HL-60 (cell line): Measurements from ENCODE around the gene PRPF40B.

ENCODE experiments used
- DNase-seq, 2 experiments: peaks; one replicate each; pipeline ENCODE4 v3.0.0-alpha.2; 2010 to 2020; ENCODE audit warnings: low read depth in 1 of 2, low spot score in 1 of 2
- H3K27ac ChIP-seq: fragments of 250-450 bp; sonication (Bioruptor Pico); replicated peaks from 2 replicates; pipeline ENCODE4 v1.5.1; 2020; ENCODE audit warnings: mild to moderate bottlenecking, moderate library complexity
- H3K27me3 ChIP-seq: fragments of 250-450 bp; sonication (Bioruptor Pico); 2 replicates; pipeline ENCODE4 v1.5.1; 2021; ENCODE audit warnings: mild to moderate bottlenecking, moderate library complexity; ENCODE audit not compliant: insufficient read depth, poor library complexity, severe bottlenecking
- H3K4me3 ChIP-seq: replicated peaks from 2 replicates; pipeline ENCODE4 v1.5.1; 2011; ENCODE audit warnings: mild to moderate bottlenecking, control low read depth, low read length; ENCODE audit not compliant: insufficient read depth
- GABPA ChIP-seq: IDR thresholded peaks from 2 replicates; pipeline ENCODE4 v1.6.1; 2012; ENCODE audit warnings: low read depth
- POLR2AphosphoS5 ChIP-seq: IDR thresholded peaks from 2 replicates; pipeline ENCODE4 v1.6.1; 2012; ENCODE audit warnings: low read depth
- REST ChIP-seq: IDR thresholded peaks from 2 replicates; pipeline ENCODE4 v1.6.1; 2012; ENCODE audit warnings: low read depth; ENCODE audit not compliant: insufficient replicate concordance
- SPI1 ChIP-seq: IDR thresholded peaks from 2 replicates; pipeline ENCODE4 v1.6.1; 2012; ENCODE audit warnings: low read depth, mild to moderate bottlenecking, borderline replicate concordance
- TF ChIP-seq, protein P1 (sequence below): IDR thresholded peaks from one replicate; pipeline ENCODE4 v1.5.1; 2011; ENCODE audit warnings: low read length, control low read depth, inconsistent platforms; ENCODE audit not compliant: insufficient read depth

PRPF40B gene

GRCh38 chr12:49615725-49616124 lies 7.6 kb upstream of the PRPF40B start:
- TF ChIP-seq POLR2AphosphoS5 (no peak), SPI1 (no peak), GABPA (no peak), REST (no peak)
- TF ChIP-seq, protein P1, sequence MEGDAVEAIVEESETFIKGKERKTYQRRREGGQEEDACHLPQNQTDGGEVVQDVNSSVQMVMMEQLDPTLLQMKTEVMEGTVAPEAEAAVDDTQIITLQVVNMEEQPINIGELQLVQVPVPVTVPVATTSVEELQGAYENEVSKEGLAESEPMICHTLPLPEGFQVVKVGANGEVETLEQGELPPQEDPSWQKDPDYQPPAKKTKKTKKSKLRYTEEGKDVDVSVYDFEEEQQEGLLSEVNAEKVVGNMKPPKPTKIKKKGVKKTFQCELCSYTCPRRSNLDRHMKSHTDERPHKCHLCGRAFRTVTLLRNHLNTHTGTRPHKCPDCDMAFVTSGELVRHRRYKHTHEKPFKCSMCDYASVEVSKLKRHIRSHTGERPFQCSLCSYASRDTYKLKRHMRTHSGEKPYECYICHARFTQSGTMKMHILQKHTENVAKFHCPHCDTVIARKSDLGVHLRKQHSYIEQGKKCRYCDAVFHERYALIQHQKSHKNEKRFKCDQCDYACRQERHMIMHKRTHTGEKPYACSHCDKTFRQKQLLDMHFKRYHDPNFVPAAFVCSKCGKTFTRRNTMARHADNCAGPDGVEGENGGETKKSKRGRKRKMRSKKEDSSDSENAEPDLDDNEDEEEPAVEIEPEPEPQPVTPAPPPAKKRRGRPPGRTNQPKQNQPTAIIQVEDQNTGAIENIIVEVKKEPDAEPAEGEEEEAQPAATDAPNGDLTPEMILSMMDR: no peak
- no peak for DNase-seq
- H3K27ac ChIP-seq: no peak overlapping the region
- H3K27me3 ChIP-seq: no peaks in the 10 kb centered on the region
- no peak overlapping the region for H3K4me3 ChIP-seq

DNA sequence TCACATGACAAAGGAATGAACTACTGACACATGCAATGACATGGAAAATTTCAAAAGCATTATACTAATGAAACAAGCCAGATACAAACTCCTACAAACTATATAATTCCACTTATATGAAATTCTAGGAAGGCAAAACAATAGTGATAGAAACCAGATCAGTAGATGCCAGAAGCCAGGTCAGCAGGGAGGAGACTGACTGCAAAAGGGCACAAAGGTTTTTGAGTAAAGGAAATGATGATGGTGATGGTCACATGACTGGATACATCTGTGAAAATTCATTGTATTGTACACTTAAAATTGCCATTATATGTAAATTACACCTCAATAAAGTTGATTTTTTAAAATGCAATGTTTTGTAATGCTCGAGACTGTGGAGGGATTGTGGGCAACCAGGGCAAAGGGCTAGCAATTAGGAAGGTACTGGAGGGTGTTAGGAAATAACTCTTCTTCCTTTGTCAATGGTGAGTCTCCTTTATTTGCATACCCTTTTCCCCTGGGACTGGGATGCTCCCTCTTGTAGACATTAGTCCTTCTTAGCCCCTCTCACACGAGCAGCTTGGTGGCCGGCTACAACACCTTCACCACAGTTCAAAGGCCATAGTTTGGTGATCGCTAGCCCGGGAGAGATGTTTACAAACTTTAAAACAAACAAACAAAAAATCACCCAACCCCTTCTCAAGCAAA lies 6.7 kb upstream of the PRPF40B start:
- no peak overlapping the region for H3K27ac ChIP-seq
- no peaks in the 10 kb centered on the region for H3K27me3 ChIP-seq
- DNase-seq: no peak
- H3K4me3 ChIP-seq: no peak overlapping the region
- no peak for TF ChIP-seq GABPA
- no peak for TF ChIP-seq REST
- TF ChIP-seq SPI1: no peak
- TF ChIP-seq, protein P1: no peak
- TF ChIP-seq POLR2AphosphoS5: no peak

DNA sequence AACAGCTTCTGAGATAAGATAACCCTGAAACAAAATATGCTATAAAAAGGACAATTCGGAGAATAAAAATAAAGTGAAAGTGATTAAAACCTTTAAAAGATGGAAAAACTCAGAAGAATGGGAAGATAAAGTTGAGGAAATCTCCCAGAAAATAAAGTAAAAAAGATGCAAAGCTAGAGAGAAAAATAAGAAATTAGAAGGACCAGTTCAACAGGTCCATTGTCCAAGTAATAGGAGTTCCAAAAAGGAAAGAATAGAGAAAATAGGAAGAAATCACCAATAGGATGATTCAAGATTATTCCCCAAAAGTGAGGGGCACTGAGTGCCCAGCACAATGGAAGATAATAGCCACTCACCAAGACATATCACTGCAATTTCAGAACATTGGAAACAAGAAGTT lies 4.8 kb upstream of the PRPF40B start:
- TF ChIP-seq, protein P1: no peak
- no peak for TF ChIP-seq REST
- TF ChIP-seq POLR2AphosphoS5: no peak
- TF ChIP-seq GABPA: no peak
- no peak for TF ChIP-seq SPI1
- no peak for DNase-seq
- Histone ChIP-seq H3K4me3 (no peak overlapping the region), H3K27me3 (no peaks in the 10 kb centered on the region), H3K27ac (no peak overlapping the region)
